ENCODE data around the gene ZNF423.

GRCh38 chr16:49725651-49726050, 130.3 kb downstream of the ZNF423 start:
- TF ChIP-seq, protein P1, sequence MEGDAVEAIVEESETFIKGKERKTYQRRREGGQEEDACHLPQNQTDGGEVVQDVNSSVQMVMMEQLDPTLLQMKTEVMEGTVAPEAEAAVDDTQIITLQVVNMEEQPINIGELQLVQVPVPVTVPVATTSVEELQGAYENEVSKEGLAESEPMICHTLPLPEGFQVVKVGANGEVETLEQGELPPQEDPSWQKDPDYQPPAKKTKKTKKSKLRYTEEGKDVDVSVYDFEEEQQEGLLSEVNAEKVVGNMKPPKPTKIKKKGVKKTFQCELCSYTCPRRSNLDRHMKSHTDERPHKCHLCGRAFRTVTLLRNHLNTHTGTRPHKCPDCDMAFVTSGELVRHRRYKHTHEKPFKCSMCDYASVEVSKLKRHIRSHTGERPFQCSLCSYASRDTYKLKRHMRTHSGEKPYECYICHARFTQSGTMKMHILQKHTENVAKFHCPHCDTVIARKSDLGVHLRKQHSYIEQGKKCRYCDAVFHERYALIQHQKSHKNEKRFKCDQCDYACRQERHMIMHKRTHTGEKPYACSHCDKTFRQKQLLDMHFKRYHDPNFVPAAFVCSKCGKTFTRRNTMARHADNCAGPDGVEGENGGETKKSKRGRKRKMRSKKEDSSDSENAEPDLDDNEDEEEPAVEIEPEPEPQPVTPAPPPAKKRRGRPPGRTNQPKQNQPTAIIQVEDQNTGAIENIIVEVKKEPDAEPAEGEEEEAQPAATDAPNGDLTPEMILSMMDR (IDR thresholded peaks at IDR 0.05; ENCODE audit: poor library complexity, severe bottlenecking) = no peak
- TF ChIP-seq EZH2 (IDR thresholded peaks at IDR 0.05; ENCODE audit: borderline replicate concordance, insufficient read depth, low read length, poor library complexity, severe bottlenecking) (no peak), RAD21 (conservative IDR thresholded peaks at IDR 0.05) (no peak), TAF1 (IDR thresholded peaks at IDR 0.05; ENCODE audit: low read depth) (no peak)
